Tibial nerve (tissue), 3 donors: Measurements from ENCODE around the gene PTHLH.

Source experiments
- POLR2A ChIP-seq, 2 donors: fragments of 450-650 bp; IDR thresholded peaks; one replicate each; pipeline ENCODE4 v1.6.1; 2017; ENCODE audit warnings: antibody characterized with exemption in 2 of 2, mild to moderate bottlenecking in 2 of 2, moderate library complexity in 2 of 2
- TF ChIP-seq, protein P1 (sequence below), 5 experiments: fragments of 200-600 bp in 3 of 5; fragments of 450-650 bp in 2 of 5; sonication (generic) in 3 of 5; IDR thresholded peaks; one replicate each; pipeline ENCODE4 v1.5.1; 2016 to 2019; ENCODE audit warnings: antibody characterized with exemption in 5 of 5, mild to moderate bottlenecking in 3 of 5, moderate library complexity in 2 of 5

DNA sequence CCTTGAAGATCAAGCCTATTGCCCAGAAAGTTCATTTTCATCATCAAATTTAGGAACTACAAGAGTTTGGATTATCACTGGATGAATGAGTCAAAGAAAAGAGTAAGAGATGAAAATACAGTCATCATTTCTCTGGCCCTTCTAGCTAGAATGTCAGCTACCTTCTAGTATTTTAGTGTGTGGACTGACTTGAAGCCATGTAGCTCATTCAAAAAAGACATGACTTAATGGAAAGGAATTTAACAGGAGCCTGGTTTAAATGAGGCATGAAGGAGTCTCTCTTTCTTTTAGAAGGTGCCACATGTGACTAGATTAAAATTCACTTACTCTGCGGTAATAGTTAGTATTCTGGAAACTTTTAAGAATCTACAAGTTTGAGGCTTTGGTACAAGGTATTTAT, 7.1 kb downstream of the PTHLH start:
- TF ChIP-seq POLR2A (IDR thresholded peaks at IDR 0.05) = no peak
- TF ChIP-seq, protein P1, sequence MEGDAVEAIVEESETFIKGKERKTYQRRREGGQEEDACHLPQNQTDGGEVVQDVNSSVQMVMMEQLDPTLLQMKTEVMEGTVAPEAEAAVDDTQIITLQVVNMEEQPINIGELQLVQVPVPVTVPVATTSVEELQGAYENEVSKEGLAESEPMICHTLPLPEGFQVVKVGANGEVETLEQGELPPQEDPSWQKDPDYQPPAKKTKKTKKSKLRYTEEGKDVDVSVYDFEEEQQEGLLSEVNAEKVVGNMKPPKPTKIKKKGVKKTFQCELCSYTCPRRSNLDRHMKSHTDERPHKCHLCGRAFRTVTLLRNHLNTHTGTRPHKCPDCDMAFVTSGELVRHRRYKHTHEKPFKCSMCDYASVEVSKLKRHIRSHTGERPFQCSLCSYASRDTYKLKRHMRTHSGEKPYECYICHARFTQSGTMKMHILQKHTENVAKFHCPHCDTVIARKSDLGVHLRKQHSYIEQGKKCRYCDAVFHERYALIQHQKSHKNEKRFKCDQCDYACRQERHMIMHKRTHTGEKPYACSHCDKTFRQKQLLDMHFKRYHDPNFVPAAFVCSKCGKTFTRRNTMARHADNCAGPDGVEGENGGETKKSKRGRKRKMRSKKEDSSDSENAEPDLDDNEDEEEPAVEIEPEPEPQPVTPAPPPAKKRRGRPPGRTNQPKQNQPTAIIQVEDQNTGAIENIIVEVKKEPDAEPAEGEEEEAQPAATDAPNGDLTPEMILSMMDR (IDR thresholded peaks at IDR 0.05) = no peak
